Testis (tissue), 2 donors: Measurements from ENCODE around the gene GREB1.
"Not testable (repeated sequence)": the region's sequence is repeated elsewhere in the genome, so short reads cannot be mapped to it uniquely, and the experiment has no call there.

Experiments used
- CTCF ChIP-seq, 3 experiments: fragments of 450-650 bp in 2 of 3; fragments of 200-600 bp in 1 of 3; sonication (generic) in 1 of 3; IDR thresholded peaks; one replicate each; pipeline ENCODE4 v1.5.1; 2016 to 2019; ENCODE audit warnings: antibody characterized with exemption in 3 of 3, mild to moderate bottlenecking in 2 of 3, moderate library complexity in 1 of 3
- POLR2A ChIP-seq: fragments of 450-650 bp; IDR thresholded peaks from one replicate; pipeline ENCODE4 v1.6.1; 2017; ENCODE audit warnings: antibody characterized with exemption, mild to moderate bottlenecking, moderate library complexity

GRCh38 chr2:11660396-11660795 lies 126.6 kb downstream of the GREB1 start:
- TF ChIP-seq CTCF (IDR thresholded peaks at IDR 0.05); POLR2A: not testable (repeated sequence)
